ENCODE results near the gene PRF1.

- no peak for TF ChIP-seq CTCF (IDR thresholded peaks at IDR 0.05)
- no peak for TF ChIP-seq POLR2A (IDR thresholded peaks at IDR 0.05)
Measured at GRCh38 chr10:70559861-70560260, 42.7 kb downstream of the PRF1 start.
